ENCODE results near the gene ENDOU. TPM values are rescaled to one million over a fixed set of nuclear protein-coding genes. Genes with fewer than 3 reads are reported as not detected.

The ENDOU gene
- total and polyA plus RNA-seq, 5 donors from 2014 or later, result 0.45 TPM; not detected in 4

GRCh38 chr12:47750229-47750798, 25.0 kb upstream of the ENDOU start:
- no peaks in the 10 kb centered on the region for H3K9me3 ChIP-seq (ENCODE audit: control insufficient read depth in 2 of 2, low read length in 2 of 2)
- Mint-ChIP-seq H3K4me3 (no peak overlapping the region), H3K36me3 (no peaks in the 10 kb centered on the region), H3K9me3 (no peaks in the 10 kb centered on the region), H3K27ac (no peak overlapping the region), H3K27me3 (peaks cover under 1% of the 10 kb centered on the region), H3K4me1 (peaks cover 2 to 6% (median 4%) of the 10 kb centered on the region in 4 donors)
- no peak overlapping the region for H3K27ac ChIP-seq (ENCODE audit: insufficient read depth, low read length, poor library complexity, severe bottlenecking)
- H3K4me3 ChIP-seq (ENCODE audit: low read depth, low read length), result no peak overlapping the region
- H3K36me3 ChIP-seq (ENCODE audit: control insufficient read depth, insufficient read depth, low read length), result no peaks in the 10 kb centered on the region
- H3K4me1 ChIP-seq (ENCODE audit: control insufficient read depth, insufficient read depth, low read length, poor library complexity, severe bottlenecking), result peaks cover under 1% of the 10 kb centered on the region
- no peaks in the 10 kb centered on the region for H3K27me3 ChIP-seq (ENCODE audit: control insufficient read depth, insufficient read depth, low read length)
- DNase-seq, result no peak
- ATAC-seq (ENCODE audit: low read depth in 2 of 2), result no peak

GRCh38 chr12:47748899-47749298, 23.6 kb upstream of the ENDOU start:
- Mint-ChIP-seq H3K9me3 (no peaks in the 10 kb centered on the region), H3K27ac (no peak overlapping the region)

GRCh38 chr12:47748507-47748828, 23.2 kb upstream of the ENDOU start:
- H3K4me1 Mint-ChIP-seq, result peaks cover 0 to 5% (median 0%) of the 10 kb centered on the region in 4 donors
- peaks cover 6% of the 10 kb centered on the region for H3K27me3 Mint-ChIP-seq
- Histone ChIP-seq H3K27me3 (ENCODE audit: control insufficient read depth, insufficient read depth, low read length) (no peaks in the 10 kb centered on the region), H3K4me1 (ENCODE audit: control insufficient read depth, insufficient read depth, low read length, poor library complexity, severe bottlenecking) (no peaks in the 10 kb centered on the region), H3K9me3 (ENCODE audit: control insufficient read depth in 2 of 2, low read length in 2 of 2) (no peaks in the 10 kb centered on the region), H3K4me3 (ENCODE audit: low read depth, low read length) (no peak overlapping the region), H3K27ac (ENCODE audit: insufficient read depth, low read length, poor library complexity, severe bottlenecking) (no peak overlapping the region), H3K36me3 (ENCODE audit: control insufficient read depth, insufficient read depth, low read length) (no peaks in the 10 kb centered on the region)
- H3K4me3 Mint-ChIP-seq, result no peak overlapping the region
- H3K36me3 Mint-ChIP-seq, result no peaks in the 10 kb centered on the region
- ATAC-seq (ENCODE audit: low read depth in 2 of 2) (no peak), DNase-seq (no peak)
- no peak overlapping the region for H3K27ac Mint-ChIP-seq
- H3K9me3 Mint-ChIP-seq, result no peaks in the 10 kb centered on the region

More at GRCh38 chr12:47748899-47749298, 23.6 kb upstream of the ENDOU start:
- no peak for DNase-seq
- H3K9me3 ChIP-seq (ENCODE audit: control insufficient read depth in 2 of 2, low read length in 2 of 2), result no peaks in the 10 kb centered on the region
- H3K36me3 ChIP-seq (ENCODE audit: control insufficient read depth, insufficient read depth, low read length), result no peaks in the 10 kb centered on the region
- Mint-ChIP-seq H3K36me3 (no peaks in the 10 kb centered on the region), H3K27me3 (peaks cover 6% of the 10 kb centered on the region), H3K4me3 (no peak overlapping the region), H3K4me1 (peaks cover 0 to 1% (median 0%) of the 10 kb centered on the region in 4 donors)
- no peak overlapping the region for H3K27ac ChIP-seq (ENCODE audit: insufficient read depth, low read length, poor library complexity, severe bottlenecking)
- H3K4me1 ChIP-seq (ENCODE audit: control insufficient read depth, insufficient read depth, low read length, poor library complexity, severe bottlenecking), result no peaks in the 10 kb centered on the region
- no peaks in the 10 kb centered on the region for H3K27me3 ChIP-seq (ENCODE audit: control insufficient read depth, insufficient read depth, low read length)
- ATAC-seq (ENCODE audit: low read depth in 2 of 2), result no peak
- H3K4me3 ChIP-seq (ENCODE audit: low read depth, low read length), result no peak overlapping the region

- no peak overlapping the region for H3K4me3 Mint-ChIP-seq
- no peaks in the 10 kb centered on the region for H3K36me3 Mint-ChIP-seq
- H3K9me3 Mint-ChIP-seq, result no peaks in the 10 kb centered on the region
- H3K27ac ChIP-seq (ENCODE audit: insufficient read depth, low read length, poor library complexity, severe bottlenecking), result no peak overlapping the region
- H3K4me1 Mint-ChIP-seq, result peaks cover 0 to 10% (median 1%) of the 10 kb centered on the region in 4 donors
- H3K4me1 ChIP-seq (ENCODE audit: control insufficient read depth, insufficient read depth, low read length, poor library complexity, severe bottlenecking), result no peaks in the 10 kb centered on the region
- no peaks in the 10 kb centered on the region for H3K9me3 ChIP-seq (ENCODE audit: control insufficient read depth in 2 of 2, low read length in 2 of 2)
- peaks cover 6% of the 10 kb centered on the region for H3K27me3 Mint-ChIP-seq
- no peaks in the 10 kb centered on the region for H3K27me3 ChIP-seq (ENCODE audit: control insufficient read depth, insufficient read depth, low read length)
- H3K27ac Mint-ChIP-seq, result no peak overlapping the region
- ATAC-seq (ENCODE audit: low read depth in 2 of 2) (no peak), DNase-seq (no peak)
- no peaks in the 10 kb centered on the region for H3K36me3 ChIP-seq (ENCODE audit: control insufficient read depth, insufficient read depth, low read length)
- no peak overlapping the region for H3K4me3 ChIP-seq (ENCODE audit: low read depth, low read length)
Observed at GRCh38 chr12:47747596-47748506, 22.6 kb upstream of the ENDOU start.

- Mint-ChIP-seq H3K36me3 (no peaks in the 10 kb centered on the region), H3K27ac (no peak overlapping the region), H3K4me3 (no peak overlapping the region), H3K9me3 (no peaks in the 10 kb centered on the region), H3K4me1 (peaks cover 0 to 14% (median 3%) of the 10 kb centered on the region in 4 donors), H3K27me3 (peaks cover 6% of the 10 kb centered on the region)
- no peaks in the 10 kb centered on the region for H3K9me3 ChIP-seq (ENCODE audit: control insufficient read depth in 2 of 2, low read length in 2 of 2)
- H3K36me3 ChIP-seq (ENCODE audit: control insufficient read depth, insufficient read depth, low read length), result no peaks in the 10 kb centered on the region
- no peak for DNase-seq
- no peaks in the 10 kb centered on the region for H3K27me3 ChIP-seq (ENCODE audit: control insufficient read depth, insufficient read depth, low read length)
- no peaks in the 10 kb centered on the region for H3K4me1 ChIP-seq (ENCODE audit: control insufficient read depth, insufficient read depth, low read length, poor library complexity, severe bottlenecking)
- no peak overlapping the region for H3K4me3 ChIP-seq (ENCODE audit: low read depth, low read length)
- H3K27ac ChIP-seq (ENCODE audit: insufficient read depth, low read length, poor library complexity, severe bottlenecking), result no peak overlapping the region
- no peak for ATAC-seq (ENCODE audit: low read depth in 2 of 2)
Observed at GRCh38 chr12:47747126-47747525, 21.8 kb upstream of the ENDOU start.

GRCh38 chr12:47746523-47746922, 21.2 kb upstream of the ENDOU start:
- H3K4me1 Mint-ChIP-seq, result peaks cover 0 to 21% (median 4%) of the 10 kb centered on the region in 4 donors
- DNase-seq, result no peak
- Histone ChIP-seq H3K4me1 (ENCODE audit: control insufficient read depth, insufficient read depth, low read length, poor library complexity, severe bottlenecking) (peaks cover 4% of the 10 kb centered on the region), H3K4me3 (ENCODE audit: low read depth, low read length) (no peak overlapping the region), H3K27me3 (ENCODE audit: control insufficient read depth, insufficient read depth, low read length) (no peaks in the 10 kb centered on the region), H3K27ac (ENCODE audit: insufficient read depth, low read length, poor library complexity, severe bottlenecking) (no peak overlapping the region), H3K36me3 (ENCODE audit: control insufficient read depth, insufficient read depth, low read length) (no peaks in the 10 kb centered on the region), H3K9me3 (ENCODE audit: control insufficient read depth in 2 of 2, low read length in 2 of 2) (no peaks in the 10 kb centered on the region)
- no peak for ATAC-seq (ENCODE audit: low read depth in 2 of 2)
- no peaks in the 10 kb centered on the region for H3K36me3 Mint-ChIP-seq
- H3K27ac Mint-ChIP-seq, result no peak overlapping the region
- no peak overlapping the region for H3K4me3 Mint-ChIP-seq
- peaks cover 6% of the 10 kb centered on the region for H3K27me3 Mint-ChIP-seq
- no peaks in the 10 kb centered on the region for H3K9me3 Mint-ChIP-seq

- H3K27me3 ChIP-seq (ENCODE audit: control insufficient read depth, insufficient read depth, low read length), result no peaks in the 10 kb centered on the region
- peaks cover 8% of the 10 kb centered on the region for H3K4me1 ChIP-seq (ENCODE audit: control insufficient read depth, insufficient read depth, low read length, poor library complexity, severe bottlenecking)
- ATAC-seq (ENCODE audit: low read depth in 2 of 2) (no peak), DNase-seq (no peak)
- H3K36me3 Mint-ChIP-seq, result no peaks in the 10 kb centered on the region
- no peak overlapping the region for H3K27ac ChIP-seq (ENCODE audit: insufficient read depth, low read length, poor library complexity, severe bottlenecking)
- no peaks in the 10 kb centered on the region for H3K36me3 ChIP-seq (ENCODE audit: control insufficient read depth, insufficient read depth, low read length)
- no peak overlapping the region for H3K27ac Mint-ChIP-seq
- no peaks in the 10 kb centered on the region for H3K9me3 ChIP-seq (ENCODE audit: control insufficient read depth in 2 of 2, low read length in 2 of 2)
- peaks cover 0 to 25% (median 6%) of the 10 kb centered on the region in 4 donors for H3K4me1 Mint-ChIP-seq
- H3K4me3 Mint-ChIP-seq, result no peak overlapping the region
- no peaks in the 10 kb centered on the region for H3K9me3 Mint-ChIP-seq
- peaks cover 6% of the 10 kb centered on the region for H3K27me3 Mint-ChIP-seq
- H3K4me3 ChIP-seq (ENCODE audit: low read depth, low read length), result no peak overlapping the region
Observed at GRCh38 chr12:47746073-47746472, 20.8 kb upstream of the ENDOU start.

Measured in CD4-positive, CD25-positive, alpha-beta regulatory T cell (primary cell).